ENCODE results near the gene ERLEC1. TPM values are rescaled to one million over a fixed set of nuclear protein-coding genes. Genes with fewer than 3 reads are reported as not detected.

ERLEC1 gene
- total RNA-seq, 1 experiment from 2014 or later: 56.8 TPM

DNA sequence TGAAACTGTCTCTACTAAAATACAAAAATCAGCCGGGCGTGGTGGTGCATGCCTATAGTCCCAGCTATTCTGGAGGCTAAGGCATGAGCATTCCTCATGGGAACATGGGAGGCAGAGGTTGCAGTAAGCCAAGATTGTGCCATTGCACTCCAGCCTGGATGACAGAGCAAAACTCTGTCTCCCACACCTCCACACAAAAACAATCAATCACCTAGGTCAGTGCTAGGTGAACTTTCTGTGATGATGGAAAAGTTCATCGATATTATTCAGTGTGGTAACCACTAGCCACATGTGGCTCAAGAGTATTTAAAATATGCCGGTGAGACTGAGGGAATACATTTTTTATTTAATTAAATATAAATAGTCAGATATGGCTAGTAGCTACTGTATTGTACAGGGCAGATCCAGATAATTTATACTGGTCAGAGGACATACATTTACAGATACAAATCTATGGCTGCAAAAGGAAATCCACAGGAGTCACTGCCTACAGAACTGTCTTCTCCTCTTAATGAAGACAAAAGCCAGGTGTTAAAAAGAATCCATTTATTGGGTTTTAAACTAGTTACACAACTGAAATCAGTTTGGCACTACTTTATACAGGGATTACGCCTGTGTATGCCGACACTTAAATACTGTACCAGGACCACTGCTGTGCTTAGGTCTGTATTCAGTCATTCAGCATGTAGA is 76.8 kb downstream of the ERLEC1 start:
- no peaks in the 10 kb centered on the region for H3K9me2 ChIP-seq (replicated peaks; ENCODE audit: low read length)
- no peak overlapping the region for H3K4me3 ChIP-seq (ENCODE audit: low read length)
- no TSS peak for BruUV-seq (replicated peaks)
- no peaks in the 10 kb centered on the region for H3K9me3 ChIP-seq (ENCODE audit: low read length)
- H3K36me3 ChIP-seq (ENCODE audit: low read depth, low read length): peaks cover 26% of the 10 kb centered on the region
- no peak for TF ChIP-seq EZH2 (IDR thresholded peaks at IDR 0.05; ENCODE audit: low read length, unreplicated experiment)
- TF ChIP-seq EZH2phosphoT487 (IDR thresholded peaks at IDR 0.05; ENCODE audit: borderline replicate concordance, low read length): no peak
- TF ChIP-seq, protein P1, sequence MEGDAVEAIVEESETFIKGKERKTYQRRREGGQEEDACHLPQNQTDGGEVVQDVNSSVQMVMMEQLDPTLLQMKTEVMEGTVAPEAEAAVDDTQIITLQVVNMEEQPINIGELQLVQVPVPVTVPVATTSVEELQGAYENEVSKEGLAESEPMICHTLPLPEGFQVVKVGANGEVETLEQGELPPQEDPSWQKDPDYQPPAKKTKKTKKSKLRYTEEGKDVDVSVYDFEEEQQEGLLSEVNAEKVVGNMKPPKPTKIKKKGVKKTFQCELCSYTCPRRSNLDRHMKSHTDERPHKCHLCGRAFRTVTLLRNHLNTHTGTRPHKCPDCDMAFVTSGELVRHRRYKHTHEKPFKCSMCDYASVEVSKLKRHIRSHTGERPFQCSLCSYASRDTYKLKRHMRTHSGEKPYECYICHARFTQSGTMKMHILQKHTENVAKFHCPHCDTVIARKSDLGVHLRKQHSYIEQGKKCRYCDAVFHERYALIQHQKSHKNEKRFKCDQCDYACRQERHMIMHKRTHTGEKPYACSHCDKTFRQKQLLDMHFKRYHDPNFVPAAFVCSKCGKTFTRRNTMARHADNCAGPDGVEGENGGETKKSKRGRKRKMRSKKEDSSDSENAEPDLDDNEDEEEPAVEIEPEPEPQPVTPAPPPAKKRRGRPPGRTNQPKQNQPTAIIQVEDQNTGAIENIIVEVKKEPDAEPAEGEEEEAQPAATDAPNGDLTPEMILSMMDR (conservative IDR thresholded peaks at IDR 0.05; ENCODE audit: low read depth, low read length): no peak
- H3F3A ChIP-seq (ENCODE audit: low read length, unreplicated experiment): no peaks in the 10 kb centered on the region
- no peak overlapping the region for H3K9ac ChIP-seq (ENCODE audit: low read length)
- H3K4me2 ChIP-seq (ENCODE audit: low read length): no peak overlapping the region
- no peak for DNase-seq
- no peaks in the 10 kb centered on the region for H4K20me1 ChIP-seq (ENCODE audit: low read length)
- no peaks in the 10 kb centered on the region for H3K4me1 ChIP-seq (ENCODE audit: insufficient read depth, low read length)
- no peaks in the 10 kb centered on the region for H3K79me2 ChIP-seq (ENCODE audit: low read length)
- POLR2A ChIA-PET (ENCODE audit: unreplicated experiment): no interaction called here
- no peaks in the 10 kb centered on the region for H3K27me3 ChIP-seq (ENCODE audit: low read length)
- no peak for ATAC-seq
- CTCF ChIA-PET: no interaction called here
- H3K27ac ChIP-seq (ENCODE audit: low read length): no peak overlapping the region
- intact Hi-C loops (cut with micrococcal nuclease): no loop called here
- H2AFZ ChIP-seq (ENCODE audit: low read length): no peak overlapping the region

DNA sequence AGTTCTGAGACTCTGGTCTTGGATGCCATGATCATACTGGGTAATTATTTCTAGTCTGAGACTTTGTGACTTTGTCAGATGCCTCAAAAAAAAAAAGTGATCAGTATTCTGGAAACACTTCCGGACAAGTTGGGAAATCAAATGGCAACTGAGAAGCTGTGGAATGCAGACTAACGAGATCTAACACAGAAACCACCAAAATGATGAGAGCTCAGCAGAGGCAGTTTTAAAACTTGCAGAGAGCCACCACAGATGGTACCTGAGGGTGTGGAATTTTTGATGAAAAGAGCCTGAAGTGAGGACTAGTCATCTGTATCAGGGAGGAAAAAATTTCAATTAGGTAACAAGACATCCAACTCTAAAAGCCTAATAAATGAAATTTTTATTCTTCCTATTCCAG is 78.4 kb downstream of the ERLEC1 start:
- ATAC-seq: no peak
- Histone ChIP-seq H3K36me3 (ENCODE audit: low read depth, low read length) (peaks cover 38% of the 10 kb centered on the region), H3K9me3 (ENCODE audit: low read length) (no peaks in the 10 kb centered on the region), H3K79me2 (ENCODE audit: low read length) (no peaks in the 10 kb centered on the region), H3K4me1 (ENCODE audit: insufficient read depth, low read length) (no peaks in the 10 kb centered on the region), H3K9ac (ENCODE audit: low read length) (no peak overlapping the region), H3K27ac (ENCODE audit: low read length) (no peak overlapping the region), H3F3A (ENCODE audit: low read length, unreplicated experiment) (no peaks in the 10 kb centered on the region), H3K9me2 (replicated peaks; ENCODE audit: low read length) (no peaks in the 10 kb centered on the region), H4K20me1 (ENCODE audit: low read length) (no peaks in the 10 kb centered on the region), H3K4me3 (ENCODE audit: low read length) (no peak overlapping the region), H3K4me2 (ENCODE audit: low read length) (no peak overlapping the region), H3K27me3 (ENCODE audit: low read length) (no peaks in the 10 kb centered on the region), H2AFZ (ENCODE audit: low read length) (no peak overlapping the region)
- ChIA-PET POLR2A (ENCODE audit: unreplicated experiment) (no interaction called here), CTCF (no interaction called here)
- BruUV-seq (replicated peaks): no TSS peak
- TF ChIP-seq EZH2phosphoT487 (IDR thresholded peaks at IDR 0.05; ENCODE audit: borderline replicate concordance, low read length) (no peak), EZH2 (IDR thresholded peaks at IDR 0.05; ENCODE audit: low read length, unreplicated experiment) (no peak)
- TF ChIP-seq, protein P1 (conservative IDR thresholded peaks at IDR 0.05; ENCODE audit: low read depth, low read length): no peak
- no peak for DNase-seq
- intact Hi-C loops (cut with micrococcal nuclease): no loop called here

DNA sequence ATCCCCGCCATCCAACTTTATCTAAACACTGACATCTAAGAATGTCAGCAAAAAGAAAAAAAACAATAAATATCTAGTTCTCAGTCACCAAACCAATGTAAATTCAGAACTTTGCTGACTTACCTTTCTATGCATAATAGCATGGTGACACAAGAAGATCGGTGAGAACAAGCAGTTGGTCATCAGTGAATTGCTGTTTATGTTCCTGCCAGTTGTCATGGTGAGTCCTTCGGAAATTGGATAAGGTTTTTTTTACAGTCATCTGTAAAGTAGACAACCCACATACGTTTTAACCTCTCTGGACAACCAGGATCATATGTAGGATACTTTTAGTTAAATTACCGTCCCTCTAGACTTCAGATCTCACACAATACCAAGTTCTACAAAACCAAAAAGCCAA is 79.1 kb downstream of the ERLEC1 start:
- Histone ChIP-seq H3K4me1 (ENCODE audit: insufficient read depth, low read length) (no peaks in the 10 kb centered on the region), H3K27me3 (ENCODE audit: low read length) (no peaks in the 10 kb centered on the region), H3K9ac (ENCODE audit: low read length) (no peak overlapping the region), H3F3A (ENCODE audit: low read length, unreplicated experiment) (no peaks in the 10 kb centered on the region), H3K9me2 (replicated peaks; ENCODE audit: low read length) (no peaks in the 10 kb centered on the region), H3K36me3 (ENCODE audit: low read depth, low read length) (peaks cover 38% of the 10 kb centered on the region), H3K9me3 (ENCODE audit: low read length) (no peaks in the 10 kb centered on the region), H4K20me1 (ENCODE audit: low read length) (no peaks in the 10 kb centered on the region), H3K79me2 (ENCODE audit: low read length) (no peaks in the 10 kb centered on the region), H3K4me2 (ENCODE audit: low read length) (no peak overlapping the region), H3K4me3 (ENCODE audit: low read length) (no peak overlapping the region), H3K27ac (ENCODE audit: low read length) (no peak overlapping the region), H2AFZ (ENCODE audit: low read length) (no peak overlapping the region)
- BruUV-seq (replicated peaks): no TSS peak
- intact Hi-C loops (cut with micrococcal nuclease): no loop called here
- ATAC-seq (no peak), DNase-seq (no peak)
- ChIA-PET POLR2A (ENCODE audit: unreplicated experiment) (no interaction called here), CTCF (no interaction called here)
- TF ChIP-seq EZH2phosphoT487 (IDR thresholded peaks at IDR 0.05; ENCODE audit: borderline replicate concordance, low read length) (no peak), EZH2 (IDR thresholded peaks at IDR 0.05; ENCODE audit: low read length, unreplicated experiment) (no peak)
- TF ChIP-seq, protein P1 (conservative IDR thresholded peaks at IDR 0.05; ENCODE audit: low read depth, low read length): no peak

Measured in PC-3 (cell line).